CD4-positive, alpha-beta T cell (primary cell): Measurements from ENCODE around the gene SRD5A1. TPM values are rescaled to one million over a fixed set of nuclear protein-coding genes. Genes with fewer than 3 reads are reported as not detected.

Experiments
- ATAC-seq: fragments of 200-7000 bp; cut with Tn5 transposase; one replicate; pipeline ENCODE4 v1.10.0; 2022; ENCODE audit warnings: mild to moderate bottlenecking; ENCODE audit not compliant: poor library complexity
- CTCF ChIA-PET: fragments of 350-600 bp; sonication (Branson Sonifier 250); formaldehyde crosslinking; loops from one replicate; lab custom pipeline; 2021; ENCODE audit warnings: antibody characterized with exemption, inconsistent platforms; lab: Charles Lee
- POLR2A ChIA-PET: fragments of 350-600 bp; sonication (Branson Sonifier 250); formaldehyde crosslinking; loops from one replicate; lab custom pipeline; 2021; ENCODE audit warnings: antibody characterized with exemption, inconsistent platforms; lab: Charles Lee
- DNase-seq, 14 experiments: peaks; one replicate each; pipeline ENCODE4 v3.0.0-alpha.2; 2013 to 2020; ENCODE audit warnings: mixed read lengths in 2 of 14
- H3K27ac ChIP-seq, 2 donors: one replicate each; pipeline versions ENCODE4 v1.5.1 to v1.7.0; 2013; ENCODE audit warnings: low read length in 2 of 2, low read depth in 1 of 2, mild to moderate bottlenecking in 1 of 2
- H3K27me3 ChIP-seq, 2 experiments: 1 replicate in 1 of 2; 2 replicates in 1 of 2; pipeline versions ENCODE4 v1.6.1 to v1.7.0; 2013; ENCODE audit warnings: low read length in 2 of 2, control low read depth in 1 of 2, mild to moderate bottlenecking in 1 of 2, moderate library complexity in 1 of 2; ENCODE audit not compliant: insufficient read depth in 2 of 2, control insufficient read depth in 1 of 2
- H3K36me3 ChIP-seq: one replicate; pipeline ENCODE4 v1.6.1; 2013; ENCODE audit warnings: low read length, control low read depth; ENCODE audit not compliant: insufficient read depth
- H3K4me1 ChIP-seq: one replicate; pipeline ENCODE4 v1.6.1; 2013; ENCODE audit warnings: low read length, control low read depth; ENCODE audit not compliant: insufficient read depth
- H3K4me3 ChIP-seq: one replicate; pipeline ENCODE4 v1.5.1; 2013; ENCODE audit warnings: mild to moderate bottlenecking, low read length, moderate library complexity
- H3K9me3 ChIP-seq, 2 experiments: 1 replicate in 1 of 2; 2 replicates in 1 of 2; pipeline versions ENCODE4 v1.6.1 to v1.7.0; 2013; ENCODE audit warnings: low read length in 2 of 2, mild to moderate bottlenecking in 2 of 2, control low read depth in 1 of 2, moderate library complexity in 1 of 2; ENCODE audit not compliant: control insufficient read depth in 1 of 2, insufficient read depth in 1 of 2
- H3K27ac Mint-ChIP-seq: one replicate; pipeline ENCODE4 v1.8.0; 2020; ENCODE audit warnings: mixed read lengths
- H3K27me3 Mint-ChIP-seq: one replicate; pipeline ENCODE4 v1.8.0; 2021; ENCODE audit warnings: mixed read lengths
- H3K36me3 Mint-ChIP-seq: one replicate; pipeline ENCODE4 v1.8.0; 2021; ENCODE audit warnings: low read depth, mixed read lengths
- H3K4me1 Mint-ChIP-seq: one replicate; pipeline ENCODE4 v1.8.0; 2021; ENCODE audit warnings: low read depth, mixed read lengths
- H3K4me3 Mint-ChIP-seq: one replicate; pipeline ENCODE4 v1.8.0; 2020; ENCODE audit warnings: mild to moderate bottlenecking, mixed read lengths
- H3K9me3 Mint-ChIP-seq: one replicate; pipeline ENCODE4 v1.8.0; 2020; ENCODE audit warnings: mixed read lengths
- intact Hi-C, 2 experiments: fragments of 100-400 bp; cut with DNase I in 1 of 2; cut with micrococcal nuclease in 1 of 2; formaldehyde crosslinking; loops; one replicate each; pipeline versions ENCODE4 v1.15.1 to v1.9.0; 2023 to 2025; cut with DNase I, micrococcal nuclease
- total RNA-seq, 174 experiments: library from RNA in 2 of 174; stranded (reverse) in 2 of 174; gene quantifications; one replicate each; pipeline ENCODE4 v1.2.3 and lab custom pipeline; 2021 to 2026
- TF ChIP-seq, protein P1 (sequence below): fragments of 200-600 bp; IDR thresholded peaks from one replicate; pipeline ENCODE4 v1.8.0; 2022; ENCODE audit warnings: antibody characterized with exemption, mild to moderate bottlenecking

SRD5A1 gene
- total RNA-seq, 2 experiments from 2014 or later = 2.3 to 3.0 TPM

DNA sequence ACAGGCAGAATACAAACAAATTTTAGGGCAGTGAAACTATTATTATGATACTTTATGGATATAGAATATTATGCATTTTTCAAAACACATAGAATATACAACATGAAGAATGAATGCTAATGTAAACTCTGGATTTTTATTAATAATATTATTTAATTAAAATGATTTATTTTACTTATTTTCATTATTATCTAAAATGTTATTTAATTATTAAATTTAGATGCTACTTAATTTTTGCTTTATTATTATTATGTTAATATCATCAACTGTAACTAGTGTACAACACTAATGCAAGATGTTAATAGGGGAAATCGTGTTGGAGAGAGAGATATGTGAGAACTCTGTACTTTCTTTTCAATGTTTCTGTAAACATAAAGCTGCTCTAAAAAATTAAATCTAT lies 40.7 kb downstream of the SRD5A1 start:
- Histone ChIP-seq H3K27ac (no peak overlapping the region), H3K9me3 (no peaks in the 10 kb centered on the region), H3K4me3 (no peak overlapping the region), H3K36me3 (no peaks in the 10 kb centered on the region), H3K27me3 (no peaks in the 10 kb centered on the region), H3K4me1 (no peaks in the 10 kb centered on the region)
- Mint-ChIP-seq H3K4me3 (no peak overlapping the region), H3K27ac (no peak overlapping the region), H3K36me3 (peaks cover 12% of the 10 kb centered on the region), H3K27me3 (peaks cover 5% of the 10 kb centered on the region), H3K9me3 (no peaks in the 10 kb centered on the region), H3K4me1 (no peaks in the 10 kb centered on the region)
- CTCF ChIA-PET = no interaction called here
- no peak for ATAC-seq
- TF ChIP-seq, protein P1, sequence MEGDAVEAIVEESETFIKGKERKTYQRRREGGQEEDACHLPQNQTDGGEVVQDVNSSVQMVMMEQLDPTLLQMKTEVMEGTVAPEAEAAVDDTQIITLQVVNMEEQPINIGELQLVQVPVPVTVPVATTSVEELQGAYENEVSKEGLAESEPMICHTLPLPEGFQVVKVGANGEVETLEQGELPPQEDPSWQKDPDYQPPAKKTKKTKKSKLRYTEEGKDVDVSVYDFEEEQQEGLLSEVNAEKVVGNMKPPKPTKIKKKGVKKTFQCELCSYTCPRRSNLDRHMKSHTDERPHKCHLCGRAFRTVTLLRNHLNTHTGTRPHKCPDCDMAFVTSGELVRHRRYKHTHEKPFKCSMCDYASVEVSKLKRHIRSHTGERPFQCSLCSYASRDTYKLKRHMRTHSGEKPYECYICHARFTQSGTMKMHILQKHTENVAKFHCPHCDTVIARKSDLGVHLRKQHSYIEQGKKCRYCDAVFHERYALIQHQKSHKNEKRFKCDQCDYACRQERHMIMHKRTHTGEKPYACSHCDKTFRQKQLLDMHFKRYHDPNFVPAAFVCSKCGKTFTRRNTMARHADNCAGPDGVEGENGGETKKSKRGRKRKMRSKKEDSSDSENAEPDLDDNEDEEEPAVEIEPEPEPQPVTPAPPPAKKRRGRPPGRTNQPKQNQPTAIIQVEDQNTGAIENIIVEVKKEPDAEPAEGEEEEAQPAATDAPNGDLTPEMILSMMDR = no peak
- intact Hi-C loops = no loop called here
- DNase-seq = no peak
- POLR2A ChIA-PET = no interaction called here

DNA sequence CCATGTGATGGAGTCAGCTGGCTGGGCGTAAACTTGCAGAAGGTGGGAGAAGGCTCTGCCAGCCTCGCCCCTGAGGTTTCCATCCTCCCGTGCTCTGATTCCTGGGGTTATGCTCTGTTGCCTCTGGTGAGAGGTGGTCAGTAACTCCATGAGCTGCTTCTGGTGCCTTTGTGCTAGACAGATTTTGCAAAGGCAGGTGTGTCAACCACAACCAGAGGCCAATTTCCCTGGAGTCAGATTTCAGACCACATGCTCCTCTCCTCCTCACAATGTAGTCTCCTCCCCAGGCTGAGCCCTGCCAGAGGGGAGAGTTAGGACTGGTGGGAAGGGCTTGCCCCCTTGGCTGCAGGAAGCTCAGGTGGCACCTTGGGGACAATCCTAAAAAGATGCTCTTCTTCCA lies 41.2 kb downstream of the SRD5A1 start:
- Histone ChIP-seq H3K27me3 (no peaks in the 10 kb centered on the region), H3K27ac (no peak overlapping the region), H3K36me3 (no peaks in the 10 kb centered on the region), H3K4me1 (no peaks in the 10 kb centered on the region), H3K9me3 (no peaks in the 10 kb centered on the region), H3K4me3 (no peak overlapping the region)
- DNase-seq (no peak), ATAC-seq (no peak)
- H3K4me3 Mint-ChIP-seq = no peak overlapping the region
- peaks cover 8% of the 10 kb centered on the region for H3K36me3 Mint-ChIP-seq
- H3K27ac Mint-ChIP-seq = no peak overlapping the region
- H3K4me1 Mint-ChIP-seq = no peaks in the 10 kb centered on the region
- ChIA-PET POLR2A (no interaction called here), CTCF (no interaction called here)
- no peaks in the 10 kb centered on the region for H3K9me3 Mint-ChIP-seq
- intact Hi-C loops = no loop called here
- TF ChIP-seq, protein P1 = no peak
- H3K27me3 Mint-ChIP-seq = peaks cover 8% of the 10 kb centered on the region

DNA sequence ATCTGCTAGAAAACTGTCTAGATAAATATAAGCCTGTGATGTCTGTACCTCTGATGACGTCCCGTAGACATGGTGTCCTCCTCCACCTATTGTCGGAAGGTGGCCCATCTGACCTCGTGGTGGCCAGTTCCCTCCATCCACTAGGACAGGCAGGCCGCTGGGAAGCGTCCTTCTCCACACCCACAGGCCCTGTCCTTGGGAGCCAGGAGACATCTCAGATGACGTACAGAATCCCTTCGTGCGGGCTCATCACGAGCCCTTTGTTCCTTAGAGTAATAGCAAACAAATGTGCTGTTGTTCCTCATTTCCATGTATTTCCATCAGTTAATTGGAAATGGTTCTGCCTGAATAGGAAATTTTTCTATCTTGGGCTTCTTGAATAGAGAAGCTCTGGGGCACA lies 41.6 kb downstream of the SRD5A1 start:
- Mint-ChIP-seq H3K27me3 (peaks cover 8% of the 10 kb centered on the region), H3K36me3 (peaks cover 4% of the 10 kb centered on the region), H3K9me3 (no peaks in the 10 kb centered on the region), H3K27ac (no peak overlapping the region), H3K4me1 (no peaks in the 10 kb centered on the region), H3K4me3 (no peak overlapping the region)
- Histone ChIP-seq H3K27me3 (no peaks in the 10 kb centered on the region), H3K9me3 (no peaks in the 10 kb centered on the region), H3K4me3 (no peak overlapping the region), H3K36me3 (no peaks in the 10 kb centered on the region), H3K4me1 (no peaks in the 10 kb centered on the region), H3K27ac (no peak overlapping the region)
- no peak for DNase-seq
- ChIA-PET POLR2A (no interaction called here), CTCF (no interaction called here)
- intact Hi-C loops = no loop called here
- TF ChIP-seq, protein P1 = no peak
- ATAC-seq = no peak
